Measurements from ENCODE around the gene SLC16A2.

SLC16A2 gene

DNA sequence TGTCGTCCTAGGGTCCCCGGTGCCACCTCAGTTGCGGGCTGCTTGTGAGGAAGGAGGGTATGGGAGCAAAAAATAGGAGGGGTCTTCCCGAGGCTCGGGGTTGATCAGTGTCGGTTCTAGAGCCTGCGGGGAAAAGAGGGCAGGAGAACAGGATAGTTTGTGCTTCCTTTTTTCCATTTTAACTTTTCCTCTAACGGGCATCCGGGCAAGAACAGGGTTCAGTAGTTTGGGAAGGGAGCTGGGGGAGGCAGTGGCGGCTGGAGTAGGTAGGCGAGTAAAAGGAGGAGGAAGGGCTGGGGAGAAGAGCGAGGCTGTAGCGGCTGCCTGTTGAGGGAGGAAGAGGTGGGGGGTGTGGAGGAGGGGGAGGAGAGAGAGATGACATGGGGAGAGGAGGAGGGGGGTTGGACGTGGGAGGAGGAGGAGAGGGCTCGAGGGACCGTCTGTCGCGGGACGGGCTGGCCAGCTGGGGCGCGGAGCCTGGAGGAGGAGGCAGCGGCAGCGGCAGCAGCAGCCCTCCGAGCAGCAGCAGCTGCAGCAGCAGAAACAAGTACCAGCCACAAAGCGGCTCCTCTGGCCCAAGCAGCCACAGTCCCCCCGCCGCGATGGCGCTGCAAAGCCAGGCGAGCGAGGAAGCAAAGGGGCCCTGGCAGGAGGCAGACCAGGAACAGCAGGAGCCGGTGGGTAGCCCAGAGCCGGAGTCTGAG lies at the start of gene SLC16A2:
TSS of gene SLC16A2 (plus strand) at position 458 of the 704 bp plus-strand sequence. CDS start at position 603, 145 bp downstream.
- DNase-seq: peak; percentile 54

GRCh38 chrX:74372272-74372671 lies 49.0 kb upstream of the SLC16A2 start:
- no peak for DNase-seq

- no peak for DNase-seq
Measured at GRCh38 chrX:74377282-74377681, 44.0 kb upstream of the SLC16A2 start.

- DNase-seq: peak; percentile 56
Measured at GRCh38 chrX:74382613-74383012, 38.7 kb upstream of the SLC16A2 start.

DNA sequence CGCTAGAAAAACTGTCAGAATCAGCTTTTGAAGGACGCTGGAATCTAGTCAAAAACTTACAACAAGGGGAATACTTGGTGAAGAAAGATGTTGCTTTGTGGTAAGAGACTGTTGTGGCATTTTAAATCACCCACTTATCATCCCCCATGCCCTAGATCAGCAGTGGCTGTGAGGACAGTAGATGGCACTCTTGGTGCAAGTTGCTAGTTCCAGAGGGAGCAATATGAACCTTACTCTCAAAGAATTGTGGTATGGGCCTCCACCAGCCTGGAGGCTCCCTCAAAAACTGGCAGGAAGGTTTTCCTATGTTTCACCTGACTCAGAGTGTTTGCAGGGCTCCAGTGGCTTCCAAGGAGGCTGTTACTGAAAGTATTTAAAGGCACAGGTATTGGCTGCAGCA lies 37.7 kb upstream of the SLC16A2 start:
- DNase-seq: peak; percentile 36

DNA sequence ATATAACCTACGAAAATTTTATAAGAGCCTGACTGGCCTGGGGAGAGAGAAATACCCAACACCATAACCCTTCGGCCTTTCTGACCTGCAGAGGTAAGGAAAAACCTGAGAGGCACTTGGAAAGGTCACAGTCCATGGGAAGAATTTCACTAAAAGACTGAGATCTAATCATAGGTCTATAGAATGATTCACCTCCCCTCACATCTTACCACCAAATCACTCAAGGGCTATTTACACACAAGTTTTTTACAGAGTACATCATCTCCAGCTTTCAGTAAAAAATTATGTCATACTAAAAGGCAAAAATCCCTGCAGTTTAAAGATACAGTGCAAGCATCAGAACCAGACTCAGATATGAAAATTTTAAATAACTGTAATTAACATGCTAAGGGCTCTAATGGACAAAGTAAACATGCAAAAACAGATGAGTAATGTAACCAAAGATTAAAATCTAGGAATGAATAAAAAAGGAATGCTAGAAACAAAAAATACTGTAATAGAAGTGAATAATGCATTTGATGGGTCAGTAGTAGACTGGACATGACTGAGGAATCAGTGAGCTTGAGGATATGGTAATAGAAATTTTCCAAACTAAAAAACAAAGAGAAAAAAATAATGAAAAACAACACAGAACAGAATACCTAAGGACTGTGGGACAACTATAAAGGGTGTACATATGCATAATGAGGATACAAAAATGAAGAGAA lies 32.1 kb upstream of the SLC16A2 start:
- no peak for DNase-seq

- no peak for DNase-seq
Measured at GRCh38 chrX:74395556-74395955, 25.7 kb upstream of the SLC16A2 start.

DNA sequence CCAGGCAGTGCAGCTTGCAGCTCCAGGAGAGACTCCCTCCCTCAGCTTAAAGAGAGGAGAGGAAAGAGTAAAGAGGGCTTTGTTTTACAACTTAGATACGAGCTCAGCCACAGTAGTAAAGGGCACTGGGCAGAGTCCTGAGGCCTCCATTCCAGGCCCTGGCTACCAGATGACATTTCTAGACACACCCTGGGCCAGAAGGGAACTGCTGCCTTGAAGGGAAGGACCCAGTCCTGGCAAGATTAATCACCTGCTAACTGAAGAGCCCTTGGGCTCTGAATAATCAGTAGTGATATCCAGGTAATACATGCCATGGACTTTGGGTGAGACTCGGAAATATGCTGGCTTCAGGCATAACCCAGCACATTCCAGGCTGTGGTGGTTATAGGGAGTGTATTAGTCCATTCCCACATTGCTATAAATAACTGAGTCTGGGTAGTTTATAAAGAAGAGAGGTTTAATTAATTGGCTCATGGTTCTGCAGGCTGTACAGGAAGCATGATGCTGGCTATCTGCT lies 15.3 kb upstream of the SLC16A2 start:
- DNase-seq: no peak

DNA sequence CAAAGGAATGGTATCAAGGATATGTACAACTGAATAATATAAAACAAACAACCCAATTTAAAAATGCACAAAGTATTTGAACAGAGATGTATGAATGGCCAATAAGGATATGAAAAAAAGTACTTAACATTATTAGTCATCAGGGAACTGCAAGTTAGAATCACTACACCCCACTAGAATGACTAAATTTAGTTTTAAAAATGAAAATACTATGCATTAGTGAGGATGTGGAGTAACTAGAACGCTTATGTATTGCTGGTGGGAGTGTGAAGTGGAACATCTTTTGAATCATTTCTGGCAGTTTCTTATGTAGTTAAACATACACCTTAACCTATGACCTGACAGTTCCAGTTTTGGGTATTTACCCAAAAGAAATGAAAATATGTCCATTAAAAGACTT lies 13.0 kb upstream of the SLC16A2 start:
- DNase-seq: no peak

- DNase-seq: no peak
Measured at GRCh38 chrX:74419864-74420195, 1.5 kb upstream of the SLC16A2 start.

DNA sequence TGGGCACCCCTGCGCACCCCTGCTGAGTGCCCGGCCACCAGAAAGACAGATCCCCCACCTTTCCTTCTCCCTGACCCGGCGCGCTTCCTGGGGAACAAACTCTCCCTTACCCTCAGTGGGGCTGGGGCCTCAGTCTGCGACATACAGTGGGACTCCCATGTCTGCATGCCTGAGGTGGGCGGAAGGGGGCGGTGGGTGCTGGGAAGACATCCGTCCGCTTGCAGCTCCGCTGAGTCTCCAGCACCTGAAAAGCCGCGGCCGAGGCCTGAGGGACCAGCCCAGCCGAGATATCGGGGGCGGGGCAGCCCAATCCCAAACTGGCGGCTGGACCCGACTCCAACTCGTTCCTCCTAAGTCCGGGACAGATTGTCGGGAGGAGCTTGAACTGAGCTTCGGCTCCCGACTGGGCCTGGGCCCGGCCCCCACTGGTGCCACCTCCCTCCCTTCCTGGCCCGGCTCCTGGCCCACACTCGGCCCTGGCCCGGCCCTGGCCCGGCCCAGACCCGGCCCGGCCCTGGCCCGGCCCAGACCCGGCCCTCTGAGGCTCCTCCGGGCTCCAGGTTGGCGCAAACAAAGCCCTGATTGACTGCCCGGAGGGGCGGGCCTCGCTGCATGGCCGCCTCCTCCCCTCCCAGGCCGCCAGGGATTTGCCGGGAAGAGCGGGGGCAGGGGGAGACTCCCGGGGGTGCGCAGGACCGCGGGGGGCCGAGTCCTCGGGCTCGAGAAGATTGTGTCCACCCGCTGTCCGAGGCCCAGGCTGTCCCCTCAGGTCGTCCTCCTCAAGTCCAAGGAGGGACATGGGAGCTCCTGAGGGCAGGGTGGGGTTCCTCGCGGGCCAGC lies 877 bp upstream of the SLC16A2 start:
- peak; percentile 63 for DNase-seq

GRCh38 chrX:74421740-74422352 lies 553 bp downstream of the SLC16A2 start:
- DNase-seq: no peak

GRCh38 chrX:74422576-74423288 lies 1.4 kb downstream of the SLC16A2 start:
- DNase-seq: peak; percentile 48

GRCh38 chrX:74423289-74423998 lies 2.2 kb downstream of the SLC16A2 start:
- DNase-seq: no peak

GRCh38 chrX:74426071-74426470 lies 4.8 kb downstream of the SLC16A2 start:
- no peak for DNase-seq

DNA sequence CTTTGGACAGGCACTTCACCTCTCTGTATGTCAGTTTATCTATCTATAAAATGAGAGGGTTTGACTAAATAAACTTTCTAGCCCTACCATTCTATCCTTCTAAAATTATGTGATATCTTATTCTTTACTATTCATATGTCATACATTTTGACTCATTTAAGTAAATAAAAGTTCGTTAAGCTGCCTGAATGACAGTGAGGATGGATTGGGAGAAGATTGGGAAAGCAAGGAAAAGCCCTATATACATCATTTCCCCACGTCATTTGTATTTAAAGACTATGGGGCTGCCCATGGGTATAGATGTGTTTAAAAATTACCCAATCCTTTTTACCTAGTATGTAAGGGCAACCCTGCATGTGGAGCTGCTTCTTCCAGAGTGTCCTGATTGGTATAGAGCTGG lies 5.3 kb downstream of the SLC16A2 start:
- no peak for DNase-seq

- no peak for DNase-seq
Measured at GRCh38 chrX:74431797-74432196, 10.5 kb downstream of the SLC16A2 start.

DNA sequence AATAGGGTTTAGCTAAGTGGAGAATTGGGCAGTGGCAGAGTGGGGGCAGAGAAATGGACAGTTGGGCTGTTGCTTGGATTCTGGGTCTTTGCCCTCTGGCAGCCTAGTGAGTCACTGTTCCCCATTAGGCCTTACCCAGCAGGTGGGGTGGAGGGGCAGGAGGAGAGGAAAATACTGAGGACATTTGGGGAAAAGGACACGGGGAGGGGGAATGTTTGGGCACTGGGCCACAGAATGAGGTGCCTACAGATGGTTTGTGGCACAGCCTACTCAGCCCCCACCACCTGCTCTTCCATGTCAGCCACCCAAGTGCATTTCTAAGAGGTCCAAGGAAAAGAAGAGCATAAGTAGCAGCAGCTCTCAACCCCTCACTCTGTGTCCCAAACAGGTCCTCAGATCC lies 13.0 kb downstream of the SLC16A2 start:
- DNase-seq: no peak

GRCh38 chrX:74437530-74437929 lies 16.2 kb downstream of the SLC16A2 start:
- no peak for DNase-seq

- no peak for DNase-seq
Measured at GRCh38 chrX:74438764-74439163, 17.5 kb downstream of the SLC16A2 start.

DNA sequence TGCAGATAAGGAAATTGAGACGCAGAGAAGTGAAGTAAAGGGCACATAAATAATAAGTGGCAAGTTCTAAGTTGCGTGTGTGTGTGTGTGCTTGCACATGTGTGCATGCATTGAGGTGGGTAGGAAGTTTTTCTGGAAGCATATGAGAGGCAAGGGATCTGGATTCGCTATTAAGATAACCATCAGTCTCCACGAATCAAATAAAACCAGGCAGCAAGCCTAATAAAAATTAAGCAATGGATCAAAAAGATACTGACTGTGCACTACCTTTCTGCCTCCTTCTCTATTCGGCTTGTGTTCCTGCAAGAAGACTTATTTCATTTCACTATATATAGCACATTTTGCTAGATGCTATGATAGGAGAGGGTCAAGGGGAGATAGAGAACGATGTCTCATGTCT lies 23.8 kb downstream of the SLC16A2 start:
- DNase-seq: no peak

- DNase-seq: no peak
Measured at GRCh38 chrX:74446876-74447275, 25.6 kb downstream of the SLC16A2 start.
